Measurements from ENCODE around the gene VGLL1.

The VGLL1 gene

GRCh38 chrX:136531951-136532350 is at the start of gene VGLL1:
VGLL1 (plus strand) TSS chrX:136532215; CDS start chrX:136536021, 3,806 bp downstream.
- no peak for DNase-seq (ENCODE audit: low read depth, low spot score)

GRCh38 chrX:136487647-136488046 is 44.4 kb upstream of the VGLL1 start, which contains the start of gene BRS3:
BRS3 (plus strand) TSS chrX:136487947; CDS start chrX:136488115, 168 bp downstream.
- no peak for DNase-seq (ENCODE audit: low read depth, low spot score)

DNA sequence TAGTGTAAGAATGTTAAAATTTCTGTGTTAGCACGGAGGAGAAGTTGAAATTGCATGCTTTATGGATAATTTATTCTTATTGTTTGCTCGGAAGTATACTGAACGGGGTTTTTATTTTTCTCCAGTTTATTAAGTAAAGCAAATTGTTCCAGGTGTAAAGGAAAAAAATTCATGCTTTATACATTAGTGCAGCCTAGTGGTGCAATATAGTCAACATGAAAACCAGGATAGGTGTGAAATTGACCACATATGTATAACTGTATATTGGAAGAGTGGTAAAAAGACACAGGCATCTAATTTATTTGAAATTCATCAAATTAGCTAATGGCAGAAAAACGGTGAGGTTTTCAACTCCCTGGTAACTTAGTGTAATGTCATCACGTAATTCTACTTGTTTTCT is 43.3 kb upstream of the VGLL1 start:
- DNase-seq (ENCODE audit: low read depth, low spot score), result no peak

GRCh38 chrX:136491832-136492231 is 40.2 kb upstream of the VGLL1 start:
- no peak for DNase-seq (ENCODE audit: low read depth, low spot score)

DNA sequence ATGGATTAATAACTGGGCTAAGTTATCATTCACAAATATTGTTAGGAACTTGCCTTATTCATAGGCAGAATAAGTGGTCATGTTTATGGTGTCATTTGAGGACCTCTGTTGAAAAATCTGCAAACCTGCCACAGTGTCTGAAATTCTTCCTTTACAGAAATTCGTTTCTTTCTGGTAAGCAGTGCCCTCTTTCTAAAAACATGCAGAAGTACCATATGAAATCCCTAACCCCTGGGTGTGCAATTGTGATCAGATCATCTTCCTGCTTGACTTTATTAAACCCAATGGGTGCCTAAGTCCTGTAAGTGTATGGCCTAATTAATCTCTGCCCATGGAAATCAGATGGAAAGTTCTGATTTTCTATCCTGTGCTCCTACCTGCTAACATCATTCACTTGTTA is 39.0 kb upstream of the VGLL1 start:
- DNase-seq (ENCODE audit: low read depth, low spot score), result no peak

- DNase-seq (ENCODE audit: low read depth, low spot score), result no peak
These were observed 37.0 kb upstream of the VGLL1 start for GRCh38 chrX:136495043-136495442.

- DNase-seq (ENCODE audit: low read depth, low spot score), result no peak
These were observed 35.7 kb upstream of the VGLL1 start for GRCh38 chrX:136496186-136496763.

GRCh38 chrX:136496764-136497555 is 35.1 kb upstream of the VGLL1 start:
- DNase-seq (ENCODE audit: low read depth, low spot score), result peak; percentile 30

DNA sequence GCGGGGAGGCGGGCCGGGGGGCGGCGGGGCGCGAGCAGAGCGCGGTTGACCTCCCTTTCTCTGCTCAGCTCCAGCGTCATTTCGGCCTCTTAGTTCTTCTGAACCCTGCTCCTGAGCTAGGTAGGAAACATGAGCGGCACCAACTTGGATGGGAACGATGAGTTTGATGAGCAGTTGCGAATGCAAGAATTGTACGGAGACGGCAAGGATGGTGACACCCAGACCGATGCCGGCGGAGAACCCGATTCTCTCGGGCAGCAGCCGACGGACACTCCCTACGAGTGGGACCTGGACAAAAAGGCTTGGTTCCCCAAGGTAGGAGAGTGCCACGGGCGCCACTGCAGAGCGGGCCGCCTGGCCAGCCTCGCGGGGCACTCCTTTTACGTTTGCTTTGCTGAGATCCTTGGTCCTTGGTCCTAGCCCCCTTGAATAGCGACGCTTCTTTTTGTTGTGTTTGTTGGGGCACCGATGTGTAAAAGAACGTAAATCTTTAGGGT is 34.4 kb upstream of the VGLL1 start, which contains the start of gene HTATSF1:
HTATSF1 (plus strand) TSS at position 37 of the 497 bp plus-strand sequence; CDS start at position 130, 93 bp downstream.
- no peak for DNase-seq (ENCODE audit: low read depth, low spot score)

DNA sequence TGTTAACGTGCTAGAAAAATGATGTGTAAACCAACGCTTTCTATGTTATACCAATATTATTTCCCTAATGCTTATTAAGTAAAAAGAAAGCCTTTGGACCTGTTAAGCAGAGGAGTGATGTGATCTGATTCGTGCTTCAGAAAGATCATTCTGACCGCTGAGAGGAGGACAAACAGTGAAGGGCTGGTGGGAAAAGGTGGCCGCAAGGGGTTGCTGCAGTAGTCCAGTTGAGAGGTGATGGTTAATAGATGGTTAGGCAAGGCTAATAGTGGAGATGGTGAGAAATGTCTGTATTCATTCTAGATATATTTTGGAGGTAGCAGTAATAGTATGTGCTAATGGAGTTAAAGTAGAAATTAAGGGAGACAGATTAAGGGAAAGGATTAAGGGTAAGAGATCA is 12.9 kb upstream of the VGLL1 start:
- no peak for DNase-seq (ENCODE audit: low read depth, low spot score)

GRCh38 chrX:136523770-136524169 is 8.2 kb upstream of the VGLL1 start:
- no peak for DNase-seq (ENCODE audit: low read depth, low spot score)

- no peak for DNase-seq (ENCODE audit: low read depth, low spot score)
These were observed 6.0 kb upstream of the VGLL1 start for GRCh38 chrX:136525738-136526606.

- DNase-seq (ENCODE audit: low read depth, low spot score), result peak; percentile 9
These were observed 3.2 kb upstream of the VGLL1 start for GRCh38 chrX:136528645-136529315.

DNA sequence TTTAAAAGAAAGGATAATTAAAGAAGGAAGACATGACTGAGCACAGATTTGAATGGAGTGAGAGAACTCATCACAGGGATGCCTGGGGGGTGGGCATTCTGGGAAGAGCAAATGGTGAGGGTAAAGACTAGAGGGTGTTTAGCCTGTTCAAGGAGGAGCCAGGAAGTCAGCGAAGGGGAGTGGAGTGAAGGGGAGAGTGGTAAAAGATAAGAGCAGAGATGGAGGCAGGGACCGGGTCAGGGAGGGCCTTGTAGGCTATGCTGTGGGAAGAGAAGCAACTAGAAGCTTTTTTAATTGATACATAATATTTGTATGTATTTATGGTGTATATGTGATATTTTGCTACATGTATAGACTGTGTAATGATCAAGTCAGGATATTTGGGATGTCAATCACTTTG is 2.2 kb upstream of the VGLL1 start:
- no peak for DNase-seq (ENCODE audit: low read depth, low spot score)

DNA sequence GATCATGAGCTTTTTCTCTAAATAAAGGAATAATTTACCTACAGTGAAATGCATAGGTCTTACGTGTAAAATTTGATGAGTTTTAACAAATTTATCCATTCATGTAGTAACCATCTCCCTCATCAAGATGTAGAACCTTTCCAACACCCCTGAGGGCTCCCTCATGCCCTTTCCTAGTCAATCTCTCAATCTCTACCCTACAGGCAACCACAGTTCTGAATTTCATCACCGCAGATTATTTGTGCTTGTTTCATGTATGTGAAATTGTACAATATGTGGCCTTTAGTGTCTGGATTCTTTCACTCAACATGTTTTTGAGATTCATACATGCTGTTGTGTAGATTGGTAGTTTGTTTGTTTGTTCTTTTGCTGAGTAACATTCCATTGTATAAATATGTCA is 2.1 kb downstream of the VGLL1 start:
- no peak for DNase-seq (ENCODE audit: low read depth, low spot score)

DNA sequence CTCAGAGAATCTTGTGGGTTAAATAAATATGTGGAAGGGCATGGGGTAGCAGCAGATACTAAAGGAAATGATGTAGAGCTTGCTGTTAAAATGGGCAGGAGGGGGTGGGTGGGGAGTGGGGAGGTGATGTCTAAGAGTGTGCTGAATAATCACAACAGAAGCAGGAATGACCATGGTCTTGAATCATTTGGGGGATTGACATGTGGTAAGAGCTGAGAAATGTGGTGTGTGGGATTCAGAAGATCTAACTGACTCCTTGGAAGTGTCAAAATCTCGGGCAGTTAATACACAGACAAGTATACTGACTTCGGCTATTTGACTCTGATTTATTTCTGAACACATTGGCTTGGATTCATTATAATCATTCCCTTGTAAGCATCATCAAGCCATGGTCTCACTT is 6.8 kb downstream of the VGLL1 start:
- no peak for DNase-seq (ENCODE audit: low read depth, low spot score)

DNA sequence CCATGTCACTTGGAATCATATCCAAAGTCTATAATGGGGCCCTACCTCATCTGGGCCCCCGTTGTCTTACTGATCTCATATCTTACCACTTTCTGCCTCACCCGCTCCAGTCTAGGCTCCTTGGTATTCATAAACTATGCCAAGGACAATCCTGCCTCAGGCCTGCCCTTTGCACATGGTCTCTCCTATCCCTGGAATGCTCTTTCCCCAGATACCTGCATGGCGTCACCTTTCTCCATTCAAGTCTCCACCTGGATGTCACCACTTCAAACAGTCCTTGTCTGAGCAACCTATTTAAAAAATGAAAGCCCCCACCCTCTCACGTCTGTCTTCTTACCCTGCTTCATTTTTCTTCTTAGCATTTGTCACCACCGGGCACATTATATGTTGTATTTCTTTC is 8.2 kb downstream of the VGLL1 start:
- no peak for DNase-seq (ENCODE audit: low read depth, low spot score)

GRCh38 chrX:136541294-136541693 is 9.3 kb downstream of the VGLL1 start:
- no peak for DNase-seq (ENCODE audit: low read depth, low spot score)

DNA sequence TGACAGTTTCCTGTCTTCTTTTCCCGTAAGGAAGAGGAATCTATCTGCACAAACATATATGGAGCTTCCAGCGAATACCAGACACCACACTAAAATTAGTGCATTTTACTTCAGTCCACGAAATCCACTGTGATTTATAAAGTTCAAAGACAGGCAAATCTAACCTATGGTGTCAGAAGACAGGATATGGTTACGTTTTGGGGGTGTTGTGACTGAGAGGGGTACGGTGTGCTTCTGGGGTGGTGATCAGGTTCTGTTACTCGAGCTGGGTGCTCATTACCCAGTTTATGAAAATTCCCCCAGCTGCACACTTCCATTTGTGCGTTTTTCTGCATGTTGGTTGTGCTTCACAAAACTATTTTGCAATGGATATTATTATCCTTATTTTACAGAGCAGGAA is 10.3 kb downstream of the VGLL1 start:
- DNase-seq (ENCODE audit: low read depth, low spot score), result no peak

DNA sequence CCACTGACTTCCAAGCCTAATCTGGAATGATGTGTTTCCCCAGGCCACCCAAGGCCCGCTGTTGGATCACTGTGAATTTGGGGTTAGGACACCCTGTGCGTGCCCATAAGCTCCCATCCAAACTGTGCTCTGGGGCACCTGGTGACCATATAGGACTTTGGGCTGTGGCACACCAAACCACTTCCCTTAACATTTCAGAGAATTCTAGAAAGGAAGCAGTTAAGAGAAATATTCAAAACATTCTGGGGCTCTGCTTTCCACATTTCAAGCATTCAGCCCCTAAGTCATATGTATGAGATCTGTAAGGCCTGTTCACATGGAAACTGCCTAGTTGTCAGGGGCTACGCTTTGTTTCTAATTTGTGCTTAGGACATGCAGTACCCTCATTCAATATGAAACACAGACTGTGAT is 14.4 kb downstream of the VGLL1 start:
- DNase-seq (ENCODE audit: low read depth, low spot score), result no peak

DNA sequence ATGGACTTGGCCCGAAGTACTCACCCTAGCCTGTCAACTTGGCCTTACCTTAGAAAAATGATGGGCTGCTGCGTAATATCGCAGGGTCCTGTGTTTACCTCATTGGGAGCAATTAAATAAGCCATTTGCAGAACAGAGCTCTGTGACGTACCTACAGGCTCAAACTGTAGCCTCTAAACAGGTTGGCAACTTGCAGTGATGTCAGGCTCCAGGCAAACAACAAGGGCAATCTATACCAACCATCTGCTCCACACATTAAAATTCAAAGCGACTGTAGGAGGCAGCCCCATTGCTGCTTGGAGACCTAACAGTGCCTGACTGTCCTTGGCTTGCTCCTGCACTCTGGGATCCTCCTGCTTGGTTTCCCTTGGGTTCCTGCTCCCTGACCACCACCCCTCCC is 17.2 kb downstream of the VGLL1 start:
- DNase-seq (ENCODE audit: low read depth, low spot score), result no peak

All from iPS DF 19.7 (cell line).